ENCODE results near the gene MYORG. TPM values are rescaled to one million over a fixed set of nuclear protein-coding genes. Genes with fewer than 3 reads are reported as not detected.

Gene MYORG
- total RNA-seq, 1 donor from 2014 or later = 5.5 TPM

DNA sequence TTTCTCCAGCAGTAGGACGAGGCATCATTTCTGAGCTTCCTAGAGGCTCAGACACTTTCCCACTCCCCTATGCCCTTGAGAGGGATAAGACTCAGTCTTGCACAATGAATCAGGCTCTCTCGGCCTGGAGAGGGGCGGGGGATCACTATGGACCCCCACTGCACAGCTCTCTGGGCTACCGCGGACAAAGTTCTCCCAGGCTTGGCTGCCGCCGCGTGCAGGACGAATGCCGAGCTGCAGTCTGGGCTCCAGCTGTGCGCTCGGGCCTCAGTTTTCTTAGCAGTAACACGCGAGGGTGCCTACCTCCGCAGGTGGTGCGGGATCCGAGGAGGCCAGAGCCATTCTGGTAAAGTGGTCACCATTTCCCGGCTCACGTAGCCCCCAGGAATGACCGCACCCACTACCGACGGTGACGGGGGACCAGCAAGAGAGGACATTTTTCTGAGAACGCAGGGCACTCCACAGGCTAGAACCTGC lies 3.4 kb upstream of the MYORG start:
- Mint-ChIP-seq H3K27me3 (ENCODE audit: low read depth) (peaks cover 74% of the 10 kb centered on the region), H3K36me3 (no peaks in the 10 kb centered on the region), H3K9me3 (no peaks in the 10 kb centered on the region), H3K4me3 (peak overlapping the region; percentile 84), H3K4me1 (peaks cover 32% of the 10 kb centered on the region), H3K27ac (no peak overlapping the region)
- TF ChIP-seq, protein P1, sequence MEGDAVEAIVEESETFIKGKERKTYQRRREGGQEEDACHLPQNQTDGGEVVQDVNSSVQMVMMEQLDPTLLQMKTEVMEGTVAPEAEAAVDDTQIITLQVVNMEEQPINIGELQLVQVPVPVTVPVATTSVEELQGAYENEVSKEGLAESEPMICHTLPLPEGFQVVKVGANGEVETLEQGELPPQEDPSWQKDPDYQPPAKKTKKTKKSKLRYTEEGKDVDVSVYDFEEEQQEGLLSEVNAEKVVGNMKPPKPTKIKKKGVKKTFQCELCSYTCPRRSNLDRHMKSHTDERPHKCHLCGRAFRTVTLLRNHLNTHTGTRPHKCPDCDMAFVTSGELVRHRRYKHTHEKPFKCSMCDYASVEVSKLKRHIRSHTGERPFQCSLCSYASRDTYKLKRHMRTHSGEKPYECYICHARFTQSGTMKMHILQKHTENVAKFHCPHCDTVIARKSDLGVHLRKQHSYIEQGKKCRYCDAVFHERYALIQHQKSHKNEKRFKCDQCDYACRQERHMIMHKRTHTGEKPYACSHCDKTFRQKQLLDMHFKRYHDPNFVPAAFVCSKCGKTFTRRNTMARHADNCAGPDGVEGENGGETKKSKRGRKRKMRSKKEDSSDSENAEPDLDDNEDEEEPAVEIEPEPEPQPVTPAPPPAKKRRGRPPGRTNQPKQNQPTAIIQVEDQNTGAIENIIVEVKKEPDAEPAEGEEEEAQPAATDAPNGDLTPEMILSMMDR (IDR thresholded peaks at IDR 0.05; ENCODE audit: unreplicated experiment) = no peak
- DNase-seq (ENCODE audit: low spot score in 2 of 2, unreplicated experiment in 2 of 2) = no peak

DNA sequence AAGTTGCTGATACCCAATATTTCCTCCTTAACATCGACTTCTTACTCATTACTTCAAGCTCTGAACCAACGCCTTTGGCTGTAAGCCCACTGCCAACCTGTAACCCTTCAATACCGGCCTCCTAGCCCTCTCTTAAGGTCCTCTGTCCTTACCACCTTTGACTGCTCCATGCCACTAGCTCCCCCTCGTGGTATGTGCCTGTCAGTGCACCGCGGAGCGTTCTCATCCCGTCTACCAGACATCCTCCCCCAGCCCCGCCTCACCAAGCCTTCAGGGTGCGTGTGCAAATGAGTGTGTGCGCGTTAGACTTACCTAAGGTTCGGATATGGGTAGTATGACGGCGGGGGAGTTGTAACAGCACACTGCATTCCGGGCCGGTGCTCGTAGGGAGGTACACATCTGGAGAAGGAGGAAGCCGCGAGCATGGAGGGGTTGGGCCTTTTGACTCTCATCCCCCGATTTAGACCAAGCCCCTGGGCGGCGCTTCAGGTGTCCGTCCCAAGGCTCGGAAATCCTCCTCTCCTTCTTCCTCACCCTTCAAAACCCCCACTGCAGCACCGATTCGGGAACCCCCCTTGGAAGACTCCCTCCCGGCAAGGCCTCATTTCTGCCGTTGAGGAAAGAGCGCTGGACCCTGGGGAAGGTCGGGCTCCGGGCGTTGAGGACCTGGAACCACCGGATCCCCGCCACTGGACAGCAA lies 2.8 kb upstream of the MYORG start:
- H3K4me3 Mint-ChIP-seq = peak overlapping the region; percentile 84
- no peaks in the 10 kb centered on the region for H3K9me3 Mint-ChIP-seq
- peaks cover 69% of the 10 kb centered on the region for H3K27me3 Mint-ChIP-seq (ENCODE audit: low read depth)
- no peaks in the 10 kb centered on the region for H3K36me3 Mint-ChIP-seq
- peaks cover 35% of the 10 kb centered on the region for H3K4me1 Mint-ChIP-seq
- peak in 1 of 2 experiments; percentile 85 for DNase-seq (ENCODE audit: low spot score in 2 of 2, unreplicated experiment in 2 of 2)
- no peak overlapping the region for H3K27ac Mint-ChIP-seq
- TF ChIP-seq, protein P1 (IDR thresholded peaks at IDR 0.05; ENCODE audit: unreplicated experiment) = peak; percentile 89

DNA sequence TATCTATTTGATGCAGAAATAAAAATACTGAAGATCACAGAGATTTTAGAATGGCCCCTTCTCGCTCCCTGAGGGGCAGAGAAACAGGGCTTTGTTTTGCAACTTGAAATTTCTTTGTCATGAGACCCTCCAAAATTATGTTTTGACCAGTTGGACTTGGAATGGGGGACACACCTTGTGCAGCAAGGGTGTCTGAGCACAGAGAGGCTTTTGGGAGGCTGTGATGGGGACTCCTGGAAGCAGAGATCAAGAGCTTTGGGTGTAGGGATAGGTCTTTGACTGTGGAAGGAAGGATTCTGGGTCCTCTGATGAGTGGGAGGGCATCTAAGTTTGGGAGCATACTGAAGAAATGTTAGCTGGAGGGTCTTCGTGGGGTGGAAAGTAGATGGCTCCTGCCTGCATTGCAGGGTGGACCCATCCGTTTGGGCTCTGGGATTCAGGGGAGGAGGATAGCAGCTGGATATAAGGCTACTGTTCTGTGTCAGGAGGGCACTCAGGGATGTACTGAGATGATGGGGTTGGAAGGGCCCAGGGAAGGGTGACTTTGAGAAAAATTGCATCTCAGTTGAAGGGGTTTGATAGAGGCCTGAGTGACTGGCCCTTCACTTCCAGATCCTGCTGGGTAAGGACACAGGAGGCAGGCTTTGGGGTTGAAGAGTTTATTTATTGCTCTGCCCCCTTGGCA lies 1.8 kb upstream of the MYORG start:
- no peaks in the 10 kb centered on the region for H3K9me3 Mint-ChIP-seq
- H3K27me3 Mint-ChIP-seq (ENCODE audit: low read depth) = peaks cover 59% of the 10 kb centered on the region
- DNase-seq (ENCODE audit: low spot score in 2 of 2, unreplicated experiment in 2 of 2) = no peak
- TF ChIP-seq, protein P1 (IDR thresholded peaks at IDR 0.05; ENCODE audit: unreplicated experiment) = no peak
- H3K27ac Mint-ChIP-seq = no peak overlapping the region
- H3K4me3 Mint-ChIP-seq = peak overlapping the region; percentile 37
- peaks cover 35% of the 10 kb centered on the region for H3K4me1 Mint-ChIP-seq
- no peaks in the 10 kb centered on the region for H3K36me3 Mint-ChIP-seq

DNA sequence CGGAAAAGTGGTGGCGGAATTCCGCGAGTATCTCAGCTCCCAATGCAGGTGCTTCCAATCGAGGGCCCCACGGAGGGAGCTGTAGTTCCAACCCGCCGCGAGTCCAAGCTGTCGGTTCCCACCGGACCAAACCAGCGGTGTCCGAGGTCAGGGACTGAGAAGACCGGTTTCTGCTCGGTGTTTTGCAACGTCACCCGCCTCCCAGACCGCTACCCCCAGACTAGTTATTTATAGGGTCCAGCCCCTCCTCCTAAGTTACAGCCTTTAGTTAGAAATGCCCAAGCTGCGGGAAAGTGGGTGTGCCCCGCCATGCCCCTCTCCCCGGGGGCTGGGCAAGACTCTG lies 677 bp upstream of the MYORG start:
- Mint-ChIP-seq H3K9me3 (no peaks in the 10 kb centered on the region), H3K4me3 (peak overlapping the region; percentile 85), H3K27me3 (ENCODE audit: low read depth) (peaks cover 47% of the 10 kb centered on the region), H3K4me1 (peaks cover 35% of the 10 kb centered on the region), H3K36me3 (no peaks in the 10 kb centered on the region), H3K27ac (peak overlapping the region; percentile 25)
- no peak for DNase-seq (ENCODE audit: low spot score in 2 of 2, unreplicated experiment in 2 of 2)
- TF ChIP-seq, protein P1 (IDR thresholded peaks at IDR 0.05; ENCODE audit: unreplicated experiment) = no peak

DNA sequence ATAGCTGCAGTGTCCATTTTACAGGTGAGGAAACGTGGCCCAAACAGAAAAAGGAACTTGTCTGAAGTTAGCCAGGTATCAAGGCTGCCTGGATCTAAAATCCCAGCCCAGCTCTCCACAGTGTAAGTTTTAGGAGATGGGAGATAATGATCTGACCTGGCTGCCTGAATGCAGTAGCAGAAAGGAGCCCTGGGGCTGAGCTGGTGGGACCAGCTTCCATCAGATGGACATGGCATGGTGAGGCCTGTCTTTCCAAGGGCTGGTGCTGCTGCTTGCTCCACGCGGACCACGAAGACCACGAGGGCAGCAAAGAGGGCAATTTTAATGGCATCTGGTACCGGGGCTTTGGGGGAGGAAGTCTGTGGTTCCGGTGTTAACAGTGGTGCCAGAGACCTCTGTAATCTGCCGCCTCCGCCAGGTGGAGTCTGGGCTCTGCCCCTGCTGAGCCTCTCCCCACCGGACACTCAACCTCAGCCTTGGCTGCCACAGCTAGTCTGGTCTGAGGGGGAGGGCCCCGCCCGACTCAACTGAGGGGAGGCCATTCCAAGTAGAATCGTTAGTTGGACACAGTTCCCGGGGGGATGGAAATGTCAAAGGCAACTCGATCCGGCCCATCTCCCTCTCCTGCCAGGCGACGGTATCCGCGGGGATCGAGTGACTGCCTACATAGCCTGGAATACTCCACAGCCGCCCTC lies 650 bp downstream of the MYORG start:
- Mint-ChIP-seq H3K27me3 (ENCODE audit: low read depth) (peaks cover 34% of the 10 kb centered on the region), H3K27ac (no peak overlapping the region), H3K36me3 (peaks cover 7% of the 10 kb centered on the region), H3K4me3 (peak overlapping the region; percentile 85), H3K9me3 (no peaks in the 10 kb centered on the region), H3K4me1 (peaks cover 31% of the 10 kb centered on the region)
- no peak for DNase-seq (ENCODE audit: low spot score in 2 of 2, unreplicated experiment in 2 of 2)
- TF ChIP-seq, protein P1 (IDR thresholded peaks at IDR 0.05; ENCODE audit: unreplicated experiment) = no peak
